Adrenal gland (tissue), 12 donors: Measurements from ENCODE around the gene CHD9NB. TPM values are rescaled to one million over a fixed set of nuclear protein-coding genes. Genes with fewer than 3 reads are reported as not detected.
A peak's percentile ranks its signal among the peaks of the same experiment; 100 is the strongest.

Experiments
- DNase-seq, 7 donors: peaks; one replicate each; pipeline ENCODE4 v3.0.0-alpha.2; 2019 to 2020
- H3K27ac ChIP-seq, 5 donors: fragments of 200-600 bp; sonication (generic) in 4 of 5; 1 replicate in 3 of 5; 2 replicates in 2 of 5; pipeline versions ENCODE4 v1.5.1 to v1.8.0; 2016 to 2020; ENCODE audit warnings: mild to moderate bottlenecking in 1 of 5
- H3K27me3 ChIP-seq: fragments of 200-600 bp; 2 replicates; pipeline ENCODE4 v1.8.0; 2021
- H3K36me3 ChIP-seq, 2 donors: fragments of 200-600 bp; replicated peaks in 1 of 2; 1 replicate in 1 of 2; 2 replicates in 1 of 2; pipeline versions ENCODE4 v1.5.1 to v1.8.0; 2018 to 2022
- H3K4me1 ChIP-seq, 2 donors: fragments of 200-600 bp; replicated peaks in 1 of 2; 1 replicate in 1 of 2; 2 replicates in 1 of 2; pipeline versions ENCODE4 v1.5.1 to v1.8.0; 2018 to 2021
- H3K4me3 ChIP-seq, 4 donors: fragments of 200-600 bp; sonication (generic) in 3 of 4; one replicate each; pipeline ENCODE4 v1.5.1; 2016 to 2018
- H3K9me3 ChIP-seq, 3 donors: fragments of 200-600 bp; sonication (generic) in 1 of 3; replicated peaks in 1 of 3; 1 replicate in 2 of 3; 2 replicates in 1 of 3; pipeline versions ENCODE4 v1.5.1 to v1.8.0; 2016 to 2021
- CTCF ChIP-seq, 6 experiments: fragments of 450-650 bp in 4 of 6; fragments of 200-600 bp in 2 of 6; sonication (generic) in 1 of 6; IDR thresholded peaks; 1 replicate in 5 of 6; 2 replicates in 1 of 6; pipeline versions ENCODE4 v1.5.1 to v1.8.0; 2016 to 2021; ENCODE audit warnings: antibody characterized with exemption in 6 of 6, mild to moderate bottlenecking in 2 of 6, moderate library complexity in 1 of 6
- POLR2A ChIP-seq, 2 donors: fragments of 450-650 bp; IDR thresholded peaks; one replicate each; pipeline ENCODE4 v1.6.1; 2017; ENCODE audit warnings: antibody characterized with exemption in 2 of 2, mild to moderate bottlenecking in 2 of 2, moderate library complexity in 1 of 2
- WGBS, 4 donors: extraction: QIAGEN DNeasy Blood & Tissue Kit in 2 of 4; methylation state at CpG; one replicate each; pipeline versions ENCODE4 v1.1.5 to v1.1.7; 2013 to 2017; 5-methylcytosine and 5-hydroxymethylcytosine counted together
- intact Hi-C, 2 donors: fragments of 100-400 bp; cut with DNase I; formaldehyde crosslinking; loops; one replicate each; pipeline versions ENCODE4 v1.14.1 to v1.15.0; 2022 to 2023
- polyA plus RNA-seq, 3 donors: library from polyadenylated mRNA; stranded (reverse); fragments of 200-250 nt in 2 of 3; fragments of 350-450 nt in 1 of 3; fragmentation: Illumina TruSeq in 1 of 3; extraction: RNeasy Lipid Tissue Mini Kit (QIAGEN cat#74804) in 1 of 3; gene quantifications; one replicate each; pipeline ENCODE4 v1.2.3, GENCODE V29; 2013 to 2014
- total RNA-seq, 9 donors: library from RNA; depleted of rRNA in 4 of 9; stranded (reverse); fragments of >200 nt in 4 of 9; fragments of 120-200 nt in 1 of 9; fragmentation: NEBNext Ultra II Directional in 1 of 9; extraction: Animal tissue kit (Norgen Biotek cat#: 25700) in 1 of 9; gene quantifications; one replicate each; pipeline versions ENCODE4 v1.1.0 to v1.2.4, GENCODE V29; 2013 to 2023
- donor health status: healthy with polysubstance abuse.
- donor health status: Bipolar disorder and iron deficiency.
- donor health status: DM: yes; HTN: yes; CAD: no.
- donor health status: DM: no; HTN: no; CAD: no.
- donor health status: DM: no; HTN: no; CAD: no.
- donor health status: DM: yes; HTN: yes; CAD: no.

The CHD9NB gene
- total and polyA plus RNA-seq, 12 donors: 0.11 to 1.3 (median 0.55) TPM

- Histone ChIP-seq H3K4me1 (peaks cover 30 to 48% of the 10 kb centered on the region in 2 donors), H3K36me3 (no peaks in the 10 kb centered on the region), H3K4me3 (no peak overlapping the region), H3K27ac (no peak overlapping the region), H3K9me3 (no peaks in the 10 kb centered on the region), H3K27me3 (no peaks in the 10 kb centered on the region)
- no peak for DNase-seq
- TF ChIP-seq POLR2A (IDR thresholded peaks at IDR 0.05): no peak
- TF ChIP-seq CTCF (IDR thresholded peaks at IDR 0.05): no peak
- WGBS, 4 donors: 77 to 91% (median 90%) methylated on average over 2 of the region's 2 CpGs
- intact Hi-C loops: no loop called here
These were observed 15.0 kb upstream of the CHD9NB start for GRCh38 chr16:53067675-53068074.

- WGBS, 4 donors: 54 to 75% (median 66%) methylated on average over 6 of the region's 6 CpGs
- Histone ChIP-seq H3K36me3 (no peaks in the 10 kb centered on the region), H3K4me3 (no peak overlapping the region), H3K27ac (peak overlapping the region; percentile 21 to 62 (median 42)), H3K9me3 (no peaks in the 10 kb centered on the region), H3K4me1 (peaks cover 19 to 41% of the 10 kb centered on the region in 2 donors), H3K27me3 (no peaks in the 10 kb centered on the region)
- intact Hi-C loops: no loop called here
- TF ChIP-seq CTCF (IDR thresholded peaks at IDR 0.05) (no peak), POLR2A (IDR thresholded peaks at IDR 0.05) (no peak)
- DNase-seq: no peak
These were observed 12.9 kb upstream of the CHD9NB start for GRCh38 chr16:53065461-53066061.

GRCh38 chr16:53064081-53064578 lies 11.4 kb upstream of the CHD9NB start:
- TF ChIP-seq POLR2A (IDR thresholded peaks at IDR 0.05): no peak
- Histone ChIP-seq H3K4me3 (no peak overlapping the region), H3K9me3 (no peaks in the 10 kb centered on the region), H3K36me3 (no peaks in the 10 kb centered on the region), H3K4me1 (peaks cover 19 to 41% of the 10 kb centered on the region in 2 donors), H3K27me3 (no peaks in the 10 kb centered on the region), H3K27ac (peak overlapping the region in 1 of 5 donors; percentile 47)
- intact Hi-C loops: no loop called here
- WGBS, 4 donors: 81 to 90% (median 88%) methylated on average over 1 of the region's 1 CpG
- no peak for DNase-seq

GRCh38 chr16:53061701-53062159 lies 9.0 kb upstream of the CHD9NB start:
- no peaks in the 10 kb centered on the region for H3K9me3 ChIP-seq
- whole genome bisulfite sequencing, 4 donors: 39 to 61% (median 50%) methylated on average over 3 of the region's 3 CpGs
- DNase-seq: peak in 2 of 7 donors; percentile 35 to 39
- peaks cover 34 to 64% of the 10 kb centered on the region in 2 donors for H3K4me1 ChIP-seq
- H3K27ac ChIP-seq: peak overlapping the region in 2 of 5 donors; percentile 5 to 15
- no peaks in the 10 kb centered on the region for H3K27me3 ChIP-seq
- no peak for TF ChIP-seq POLR2A (IDR thresholded peaks at IDR 0.05)
- no peak for TF ChIP-seq CTCF (IDR thresholded peaks at IDR 0.05)
- intact Hi-C loops: no loop called here
- no peak overlapping the region for H3K4me3 ChIP-seq
- no peaks in the 10 kb centered on the region for H3K36me3 ChIP-seq

GRCh38 chr16:53061256-53061655 lies 8.6 kb upstream of the CHD9NB start:
- Histone ChIP-seq H3K36me3 (no peaks in the 10 kb centered on the region), H3K27me3 (no peaks in the 10 kb centered on the region), H3K4me3 (no peak overlapping the region), H3K9me3 (no peaks in the 10 kb centered on the region), H3K27ac (no peak overlapping the region), H3K4me1 (peaks cover 36 to 65% of the 10 kb centered on the region in 2 donors)
- intact Hi-C loops: no loop called here
- 90 to 93% (median 92%) methylated on average over 5 of the region's 5 CpGs for WGBS, 4 donors
- TF ChIP-seq POLR2A (IDR thresholded peaks at IDR 0.05): no peak
- no peak for TF ChIP-seq CTCF (IDR thresholded peaks at IDR 0.05)
- no peak for DNase-seq
